ENCODE data around the gene CAMK1D. TPM values are rescaled to one million over a fixed set of nuclear protein-coding genes. Genes with fewer than 3 reads are reported as not detected.

Gene CAMK1D
- total RNA-seq, 1 donor from 2014 or later, result 5.2 TPM

GRCh38 chr10:12512332-12513002 is 163.1 kb downstream of the CAMK1D start:
- DNase-seq (ENCODE audit: missing footprints) (no peak), ATAC-seq (no peak)
- intact Hi-C loops (cut with DNase I), result no loop called here

- ATAC-seq, result no peak
- no peak for DNase-seq (ENCODE audit: missing footprints)
- intact Hi-C loops (cut with DNase I), result no loop called here
These were observed 163.6 kb downstream of the CAMK1D start for GRCh38 chr10:12513003-12513365.

- intact Hi-C loops (cut with DNase I), result no loop called here
- ATAC-seq (peak; percentile 42), DNase-seq (ENCODE audit: missing footprints) (no peak)
These were observed 164.7 kb downstream of the CAMK1D start for GRCh38 chr10:12513775-12514673.

GRCh38 chr10:12518024-12518423 is 168.7 kb downstream of the CAMK1D start:
- intact Hi-C loops (cut with DNase I), result no loop called here
- DNase-seq (ENCODE audit: missing footprints), result no peak
- ATAC-seq, result no peak

DNA sequence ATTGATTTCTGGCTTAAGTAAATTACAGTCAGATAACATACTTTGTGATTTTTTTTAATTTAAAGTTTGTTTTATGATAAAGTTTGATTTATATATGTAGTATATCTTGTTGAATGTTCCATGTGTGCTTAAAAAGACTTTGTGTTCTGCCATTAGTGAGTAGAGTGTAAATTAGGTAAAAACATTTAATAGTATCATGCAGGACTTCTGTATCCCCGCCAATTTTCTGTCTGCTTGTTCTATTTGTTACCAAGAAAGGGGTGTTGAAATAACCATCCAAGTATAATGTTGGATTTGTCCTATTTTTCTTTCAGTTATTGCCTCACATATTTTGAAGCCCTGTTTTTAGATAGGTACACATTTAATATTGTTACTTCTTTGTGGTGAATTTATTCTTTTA is 172.1 kb downstream of the CAMK1D start:
- intact Hi-C loops (cut with DNase I), result no loop called here
- DNase-seq (ENCODE audit: missing footprints), result no peak
- no peak for ATAC-seq

DNA sequence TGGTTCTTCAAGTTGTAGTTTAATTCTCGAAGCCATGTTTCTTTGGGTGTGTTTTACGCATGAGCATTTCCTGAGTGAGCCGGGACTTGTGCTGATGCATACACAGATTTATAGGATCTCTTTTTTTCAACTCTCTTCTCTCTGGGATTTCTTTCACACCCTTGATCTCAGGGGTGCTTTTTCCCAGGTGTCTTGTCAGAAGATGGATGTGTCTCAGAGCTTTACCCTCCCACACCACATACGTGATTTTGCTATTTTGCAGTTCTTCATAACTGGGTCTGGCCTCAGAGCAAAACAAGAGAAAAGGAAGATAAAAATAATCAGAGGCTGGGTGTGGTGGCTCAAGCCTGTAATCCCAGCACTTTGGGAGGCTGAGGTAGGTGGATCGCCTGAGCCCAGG is 177.0 kb downstream of the CAMK1D start:
- no peak for DNase-seq (ENCODE audit: missing footprints)
- no peak for ATAC-seq
- intact Hi-C loops (cut with DNase I), result no loop called here

- intact Hi-C loops (cut with DNase I), result no loop called here
- ATAC-seq (no peak), DNase-seq (ENCODE audit: missing footprints) (no peak)
These were observed 180.6 kb downstream of the CAMK1D start for GRCh38 chr10:12529976-12530375.

- DNase-seq (ENCODE audit: missing footprints) (no peak), ATAC-seq (peak; percentile 76)
- intact Hi-C loops (cut with DNase I), result no loop called here
These were observed 182.2 kb downstream of the CAMK1D start for GRCh38 chr10:12531305-12532220.

GRCh38 chr10:12533151-12533550 is 183.8 kb downstream of the CAMK1D start:
- intact Hi-C loops (cut with DNase I), result no loop called here
- ATAC-seq (no peak), DNase-seq (ENCODE audit: missing footprints) (no peak)

DNA sequence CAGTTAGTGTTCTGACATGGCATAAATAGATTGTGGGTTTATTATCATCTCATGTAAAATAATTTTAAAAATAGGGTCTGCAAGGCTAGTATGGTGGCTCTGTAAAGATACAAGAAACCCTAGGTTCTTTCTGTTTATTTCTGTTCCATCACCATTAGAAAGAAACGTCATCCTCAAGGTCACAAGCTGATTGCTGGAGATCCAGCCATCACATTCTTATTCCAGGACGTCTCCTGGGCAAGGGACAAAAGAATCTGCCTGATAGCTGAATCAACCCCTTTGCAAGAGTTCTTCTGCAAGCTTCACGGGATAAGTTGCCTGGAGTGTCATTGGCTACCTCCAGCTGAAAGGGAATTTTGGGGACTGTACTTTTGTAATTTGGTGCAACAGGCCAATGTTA is 184.4 kb downstream of the CAMK1D start:
- intact Hi-C loops (cut with DNase I), result no loop called here
- DNase-seq (ENCODE audit: missing footprints) (no peak), ATAC-seq (no peak)

DNA sequence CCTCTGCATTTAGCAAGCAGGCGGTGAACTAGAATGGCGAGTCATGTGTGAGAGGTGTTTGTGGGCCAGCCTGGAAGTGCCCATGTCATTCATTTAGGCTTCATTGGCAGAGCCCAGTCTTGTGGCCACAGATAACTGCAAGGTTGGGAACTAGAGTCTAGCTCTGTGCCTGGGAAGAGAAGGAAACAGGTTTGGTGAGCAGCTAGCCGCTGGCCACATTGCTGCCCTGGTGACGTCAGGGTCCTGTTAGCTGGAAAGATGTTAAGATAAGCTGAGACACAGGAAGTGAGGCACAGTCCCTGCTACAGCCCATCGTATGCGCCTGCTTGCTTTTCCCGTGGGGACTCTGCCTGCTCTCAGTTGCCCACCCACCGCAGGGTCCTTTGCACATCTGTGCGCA is 185.5 kb downstream of the CAMK1D start:
- intact Hi-C loops (cut with DNase I), result no loop called here
- no peak for DNase-seq (ENCODE audit: missing footprints)
- no peak for ATAC-seq

- ATAC-seq (no peak), DNase-seq (ENCODE audit: missing footprints) (no peak)
- intact Hi-C loops (cut with DNase I), result no loop called here
These were observed 186.3 kb downstream of the CAMK1D start for GRCh38 chr10:12535656-12536055.

DNA sequence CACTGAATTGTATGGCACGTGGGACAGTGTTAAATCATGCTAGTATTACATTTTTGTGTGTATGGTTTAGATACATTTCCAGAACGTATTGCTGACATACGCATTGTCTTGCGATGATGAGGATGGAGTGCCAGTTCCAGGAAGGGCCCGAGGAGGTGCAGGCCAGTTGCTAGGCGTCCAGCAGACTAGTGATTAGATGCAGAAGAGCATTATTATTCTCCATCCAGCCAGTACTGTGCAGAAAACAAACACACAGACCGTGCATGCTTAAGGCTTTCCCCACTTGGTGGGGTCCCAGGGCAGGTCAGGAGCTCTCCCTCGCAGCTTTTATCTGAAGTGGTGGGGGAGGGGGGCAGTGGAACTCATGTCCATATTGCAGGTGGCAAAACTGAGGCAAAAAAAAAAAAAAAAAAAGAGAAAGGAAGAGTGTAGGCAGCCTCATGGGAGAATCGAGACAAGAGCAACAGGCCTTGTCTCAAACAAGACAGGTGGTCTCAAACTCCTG is 189.2 kb downstream of the CAMK1D start:
- intact Hi-C loops (cut with DNase I), result no loop called here
- ATAC-seq, result no peak
- DNase-seq (ENCODE audit: missing footprints), result no peak

- intact Hi-C loops (cut with DNase I), result no loop called here
- DNase-seq (ENCODE audit: missing footprints) (no peak), ATAC-seq (peak; percentile 63)
These were observed 190.2 kb downstream of the CAMK1D start for GRCh38 chr10:12539350-12540164.

DNA sequence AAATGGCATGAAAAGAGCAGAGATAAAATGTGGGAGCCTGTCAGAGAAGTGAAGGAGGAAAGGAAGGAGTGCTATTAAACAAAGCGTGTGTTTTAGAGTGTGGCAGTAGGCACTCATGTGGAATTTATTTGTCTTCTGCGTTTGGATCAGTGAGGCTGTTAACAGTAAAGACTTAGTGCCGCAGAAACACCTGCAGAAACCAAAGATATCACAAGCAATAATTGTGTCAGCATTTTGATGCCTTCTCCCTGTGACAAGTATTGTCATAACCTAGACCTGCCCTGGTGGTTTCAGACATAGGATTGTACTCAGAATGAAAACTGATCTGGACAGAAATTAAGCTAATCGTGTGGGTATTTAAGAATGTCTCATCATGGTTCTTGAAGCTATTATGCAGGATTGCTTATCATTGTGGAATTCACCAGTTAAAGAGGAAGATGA is 191.0 kb downstream of the CAMK1D start:
- intact Hi-C loops (cut with DNase I), result no loop called here

GRCh38 chr10:12541446-12542067 is 192.2 kb downstream of the CAMK1D start:
- ATAC-seq (no peak), DNase-seq (ENCODE audit: missing footprints) (no peak)
- intact Hi-C loops (cut with DNase I), result no loop called here

More for the DNA sequence above, 191.0 kb downstream of the CAMK1D start:
- DNase-seq (ENCODE audit: missing footprints), result no peak
- ATAC-seq, result no peak

DNA sequence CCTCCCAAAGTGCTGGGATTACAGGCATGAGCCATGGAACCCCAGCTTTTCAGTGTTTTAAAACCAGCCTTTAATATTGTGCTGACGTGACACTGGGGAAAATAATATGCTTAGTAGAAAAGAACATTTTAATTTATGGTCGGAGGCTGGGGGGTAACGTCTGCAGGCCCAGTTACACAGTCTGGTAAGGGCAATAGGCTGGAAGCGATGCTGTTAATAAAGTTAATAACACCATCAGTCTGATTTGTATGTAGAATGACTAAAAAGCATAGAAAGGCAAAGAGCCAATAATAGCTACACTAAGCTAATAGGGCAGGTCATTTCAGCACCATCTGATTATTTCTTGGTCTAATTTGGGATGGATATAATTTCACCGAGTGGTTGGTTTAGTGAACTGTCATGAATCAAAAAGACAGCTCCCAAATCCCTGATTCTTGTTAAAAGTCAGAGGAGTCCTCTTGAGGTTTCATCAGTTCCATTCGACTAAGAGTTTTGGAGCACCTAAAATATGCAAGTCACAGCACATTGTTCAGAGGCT is 192.9 kb downstream of the CAMK1D start:
- no peak for DNase-seq (ENCODE audit: missing footprints)
- intact Hi-C loops (cut with DNase I), result no loop called here

GRCh38 chr10:12543589-12543988 is 194.2 kb downstream of the CAMK1D start:
- intact Hi-C loops (cut with DNase I), result no loop called here
- DNase-seq (ENCODE audit: missing footprints), result no peak
- ATAC-seq, result no peak

More for the DNA sequence above, 192.9 kb downstream of the CAMK1D start:
- ATAC-seq, result no peak
